HG03159 (cell line): ENCODE data around the gene KSR1.
"Not testable (repeated sequence)": the region's sequence is repeated elsewhere in the genome, so short reads cannot be mapped to it uniquely, and the experiment has no call there.

ENCODE experiments used
- ATAC-seq: cut with Tn5 transposase; IDR thresholded peaks from one replicate; pipeline ENCODE4 v1.9.1; 2021; ENCODE audit warnings: mild to moderate bottlenecking, moderate library complexity; ENCODE audit not compliant: unreplicated experiment

The KSR1 gene

DNA sequence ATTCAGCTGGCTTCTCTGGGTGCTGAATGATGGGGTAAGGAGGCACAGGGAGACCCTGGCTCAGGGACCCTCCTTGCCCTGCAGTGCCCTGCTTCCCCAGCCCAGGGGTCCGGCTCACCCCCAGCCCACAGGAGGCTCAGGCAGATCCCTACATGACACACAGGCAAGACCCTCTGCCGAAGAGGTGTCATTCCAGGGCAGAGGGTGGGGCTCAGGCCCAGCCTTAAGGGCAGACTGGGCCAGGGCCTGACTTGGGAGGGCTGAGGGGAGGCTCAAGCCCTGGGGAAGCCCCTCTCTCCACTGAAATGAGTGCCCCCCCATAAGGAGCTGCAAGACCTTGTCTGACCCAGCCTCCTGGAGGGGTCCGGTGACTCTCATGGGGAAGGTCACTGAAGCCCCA lies 30.3 kb upstream of the KSR1 start:
- no peak for ATAC-seq

DNA sequence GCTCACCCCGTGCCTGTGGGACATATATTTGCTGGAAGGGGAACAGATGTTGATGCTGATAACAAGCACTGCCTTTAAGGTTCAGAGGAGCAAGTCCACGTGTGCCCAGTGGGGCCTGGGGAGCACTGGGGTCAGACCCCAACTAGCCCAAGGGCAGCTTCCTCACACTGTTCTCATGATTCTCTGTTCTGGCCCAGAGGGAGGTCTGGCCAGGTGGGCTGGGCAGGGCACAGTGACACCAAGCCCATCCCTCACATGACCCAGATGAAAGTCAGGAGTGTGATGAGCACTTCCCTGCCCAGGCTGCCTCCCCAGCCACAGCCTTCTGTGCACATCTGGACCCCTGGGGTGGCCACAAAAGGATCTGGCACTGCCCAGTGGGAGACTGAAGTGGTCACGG lies 29.8 kb upstream of the KSR1 start:
- ATAC-seq = not testable (repeated sequence)

DNA sequence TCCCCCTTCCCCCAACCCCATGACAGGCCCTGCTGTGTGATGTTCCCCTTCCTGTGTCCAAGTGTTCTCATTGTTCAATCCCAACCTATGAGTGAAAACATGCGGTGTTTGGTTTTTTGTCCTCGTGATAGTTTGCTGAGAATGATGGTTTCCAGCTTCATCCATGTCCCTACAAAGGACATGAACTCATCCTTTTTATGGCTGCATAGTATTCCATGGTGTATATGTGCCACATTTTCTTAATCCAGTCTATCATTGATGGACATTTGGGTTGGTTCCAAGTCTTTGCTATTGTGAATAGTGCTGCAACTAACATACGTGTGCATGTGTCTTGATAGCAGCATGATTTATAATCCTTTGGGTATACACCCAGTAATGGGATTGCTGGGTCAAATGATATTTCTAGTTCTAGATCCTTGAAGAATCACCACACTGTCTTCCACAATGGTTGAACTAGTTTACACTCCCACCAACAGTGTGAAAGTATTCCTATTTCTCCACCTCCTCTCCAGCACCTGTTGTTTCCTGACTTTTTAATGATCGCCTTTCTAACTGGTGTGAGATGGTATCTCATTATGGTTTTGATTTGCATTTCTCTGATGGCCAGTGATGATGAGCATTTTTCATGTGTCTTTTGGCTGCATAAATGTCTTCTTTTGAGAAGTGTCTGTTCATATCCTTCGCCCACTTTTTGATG lies 28.9 kb upstream of the KSR1 start:
- ATAC-seq = not testable (repeated sequence)

DNA sequence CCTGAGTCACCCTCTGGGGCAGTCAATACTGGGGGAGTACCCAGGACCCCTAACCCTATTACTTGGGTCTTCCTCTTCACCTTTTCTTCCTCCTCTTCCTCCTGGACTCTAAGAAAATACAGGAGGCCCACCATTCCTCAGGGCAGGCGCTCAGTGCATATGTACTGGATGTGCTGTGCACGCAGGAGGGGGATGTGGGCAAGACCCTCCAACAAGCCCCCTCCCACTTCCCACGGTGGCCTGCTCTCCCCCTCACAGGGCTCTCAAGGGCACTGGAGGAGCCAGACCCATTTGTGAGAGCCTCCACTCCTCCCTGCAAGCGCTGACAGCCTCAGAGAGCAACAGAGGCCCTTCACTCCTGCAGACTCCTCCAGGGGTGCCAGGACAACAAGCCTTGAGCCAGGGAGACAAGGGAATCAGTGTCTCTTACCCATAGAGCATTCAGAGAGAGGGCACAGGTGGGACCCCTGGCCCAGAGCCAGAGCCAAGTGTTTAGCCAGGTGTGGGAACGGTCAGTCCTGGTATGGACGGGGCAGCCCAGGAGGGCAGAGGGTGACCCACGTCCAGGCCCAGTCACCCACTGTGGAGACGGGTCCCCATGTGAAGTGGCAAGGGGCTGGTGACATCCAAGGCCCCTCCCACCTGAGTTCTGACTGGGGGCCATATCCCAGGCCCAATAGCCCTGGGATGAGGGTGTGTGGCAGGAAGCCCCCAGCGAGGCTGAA lies 27.3 kb upstream of the KSR1 start:
- ATAC-seq = no peak

DNA sequence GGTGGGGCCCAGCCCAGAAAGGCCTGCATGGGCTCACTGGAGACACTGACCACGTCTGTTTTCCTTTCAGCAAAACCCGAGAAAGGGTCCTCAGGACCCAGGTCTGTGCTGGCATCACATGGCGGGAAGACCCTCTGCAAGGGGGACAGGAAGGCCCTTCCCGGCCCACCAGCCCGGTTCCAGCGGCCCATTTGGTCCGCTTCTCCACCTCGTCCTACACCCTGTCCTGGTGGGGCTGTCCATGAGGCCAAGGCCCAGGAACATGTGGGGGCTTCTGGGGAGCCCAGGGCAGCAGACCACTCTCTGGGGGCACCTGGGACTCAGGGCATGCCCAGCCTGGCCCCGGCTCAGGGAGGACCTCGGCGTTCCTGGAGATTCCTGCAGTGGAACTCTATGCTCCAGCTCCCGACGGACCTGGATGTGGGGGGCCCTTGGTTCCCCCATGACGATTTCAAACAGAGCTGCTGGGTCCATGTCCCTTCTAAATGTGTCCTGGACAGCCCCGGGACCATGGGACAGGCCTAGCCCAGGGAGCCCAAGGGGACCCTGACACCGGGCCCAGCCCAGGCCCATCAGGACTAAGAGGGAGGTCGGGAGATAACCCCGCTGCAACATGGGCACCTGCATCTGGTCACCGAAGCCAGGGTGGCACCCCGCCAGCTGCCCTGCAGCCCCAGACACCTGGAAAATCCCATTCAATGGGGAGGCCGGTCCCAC lies 26.4 kb upstream of the KSR1 start:
- ATAC-seq = no peak

DNA sequence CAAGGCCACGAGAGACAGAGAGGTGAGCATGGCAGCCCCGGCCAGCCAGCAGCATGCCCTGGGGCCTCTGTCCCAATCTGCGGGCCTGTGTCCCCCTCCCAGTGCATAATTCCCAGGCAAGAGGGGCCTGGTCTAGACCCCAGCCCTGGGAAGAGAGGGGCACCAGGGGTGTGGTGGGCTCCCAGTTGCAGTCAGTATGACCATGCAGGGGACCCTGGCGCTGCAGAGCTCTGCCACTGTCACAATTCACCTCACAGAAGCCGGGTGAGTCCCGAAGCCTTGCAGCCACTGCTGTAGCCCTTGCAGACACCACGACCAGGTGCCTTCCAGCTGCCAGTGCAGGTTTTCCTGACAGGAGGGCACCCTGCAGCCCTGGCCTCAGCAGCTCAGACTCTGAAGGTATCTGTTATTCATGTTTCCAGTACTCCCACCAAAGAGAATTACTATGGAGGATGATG lies 25.8 kb upstream of the KSR1 start:
- ATAC-seq = no peak

DNA sequence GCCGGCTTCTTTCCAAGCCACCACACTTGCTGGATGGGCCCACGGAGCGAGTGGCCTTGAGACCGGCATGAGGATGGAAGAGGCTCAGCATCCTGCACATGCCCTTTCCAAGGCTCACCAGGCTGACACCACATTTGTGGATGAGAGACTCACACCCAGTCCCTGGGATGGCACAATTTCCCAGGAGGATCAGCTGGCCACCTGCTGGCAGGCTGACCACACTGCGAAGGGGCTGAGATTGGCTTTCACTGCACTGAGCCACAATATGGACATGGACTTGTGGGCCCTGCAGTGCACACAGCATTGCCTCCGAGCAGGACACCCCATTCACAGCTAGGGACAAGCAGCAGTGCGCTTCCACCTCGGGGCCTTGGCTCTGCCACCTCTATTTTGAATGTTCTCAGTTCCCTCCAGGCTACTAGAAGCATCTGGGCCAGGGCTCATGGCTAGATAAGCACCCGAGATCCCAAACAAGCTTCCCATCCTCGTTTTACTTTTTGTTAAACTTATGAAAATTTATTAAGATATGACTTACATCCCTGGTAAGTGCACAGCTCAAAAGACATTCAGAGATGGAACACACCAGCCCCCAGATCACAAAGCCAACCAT lies 25.3 kb upstream of the KSR1 start:
- no peak for ATAC-seq

DNA sequence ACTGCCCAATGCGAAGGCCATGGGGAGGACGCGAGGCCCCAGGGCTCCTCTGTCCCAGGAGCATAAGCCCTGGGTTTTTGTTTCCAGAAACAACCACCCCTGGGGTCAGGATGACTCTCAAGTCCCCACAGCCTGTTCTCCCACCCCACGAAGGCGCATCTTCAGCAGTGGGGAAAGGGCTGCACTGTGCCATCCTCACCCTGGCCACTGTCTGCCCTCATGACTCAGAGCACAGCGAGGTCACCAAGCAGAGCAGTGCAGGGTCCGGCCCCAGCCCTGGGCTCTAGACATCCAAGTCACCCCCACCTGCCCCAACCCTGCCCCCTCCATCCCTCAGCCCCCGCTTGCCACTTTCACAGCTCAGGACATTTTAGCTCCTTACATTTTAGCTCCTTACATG lies 22.7 kb upstream of the KSR1 start:
- no peak for ATAC-seq

DNA sequence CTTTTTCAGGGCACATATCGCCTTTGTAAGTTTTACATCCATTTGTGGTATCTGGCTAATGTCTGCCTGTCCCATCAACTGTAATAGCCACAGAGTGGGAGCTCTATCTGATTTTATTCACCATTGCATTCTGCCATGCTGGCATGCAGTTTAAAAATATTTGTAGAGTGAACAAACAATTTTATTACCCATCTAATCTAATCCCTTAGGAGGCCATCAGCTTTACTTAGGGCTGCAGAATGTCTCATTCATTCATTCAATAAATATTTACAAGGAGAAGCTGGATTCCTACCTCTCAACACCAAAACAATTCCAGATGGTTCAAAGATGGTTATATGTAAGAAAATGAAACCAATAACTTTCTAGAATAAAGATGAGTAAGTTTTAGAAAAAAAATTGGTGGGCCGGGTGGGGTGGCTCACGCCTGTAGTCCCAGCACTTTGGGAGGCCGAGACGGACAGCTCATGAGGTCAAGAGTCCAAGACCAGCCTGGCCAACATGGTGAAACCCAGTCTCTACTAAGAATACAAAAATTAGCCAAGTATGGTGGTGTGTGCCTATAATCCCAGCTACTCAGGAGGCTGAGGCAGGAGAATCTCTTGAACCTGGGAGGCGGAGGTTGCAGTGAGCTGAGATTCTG lies 20.7 kb upstream of the KSR1 start:
- not testable (repeated sequence) for ATAC-seq

DNA sequence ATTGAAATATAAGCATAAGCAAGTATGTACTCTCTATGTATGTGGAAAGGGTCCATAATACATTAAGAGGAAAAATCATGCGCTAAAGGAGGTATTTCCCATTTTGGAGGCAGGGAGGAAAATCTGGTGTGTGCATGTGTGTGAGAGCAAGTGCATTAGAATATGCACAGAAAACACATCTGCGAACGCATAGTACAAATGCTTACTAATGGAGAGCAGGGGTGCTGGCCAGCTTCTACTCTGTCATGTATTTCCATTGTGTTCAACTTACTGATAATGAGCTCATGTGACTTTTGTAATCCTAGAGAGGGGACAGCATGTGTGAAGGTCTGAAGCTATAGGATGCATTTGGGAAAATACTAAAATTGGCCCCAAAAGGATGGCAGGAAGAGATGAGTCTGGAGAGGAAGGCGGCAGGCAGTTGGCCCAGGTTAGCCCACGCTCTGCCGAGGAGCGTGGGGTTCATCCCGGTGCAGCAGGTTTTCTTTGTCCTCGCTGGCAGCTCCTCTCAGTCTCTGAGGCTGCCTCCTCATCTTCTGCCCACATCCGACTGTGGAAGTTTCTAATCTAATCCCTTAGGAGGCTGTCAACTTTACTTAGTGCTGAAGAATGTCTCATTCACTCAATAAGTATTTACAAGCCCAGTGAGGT lies 17.8 kb upstream of the KSR1 start:
- ATAC-seq = no peak

DNA sequence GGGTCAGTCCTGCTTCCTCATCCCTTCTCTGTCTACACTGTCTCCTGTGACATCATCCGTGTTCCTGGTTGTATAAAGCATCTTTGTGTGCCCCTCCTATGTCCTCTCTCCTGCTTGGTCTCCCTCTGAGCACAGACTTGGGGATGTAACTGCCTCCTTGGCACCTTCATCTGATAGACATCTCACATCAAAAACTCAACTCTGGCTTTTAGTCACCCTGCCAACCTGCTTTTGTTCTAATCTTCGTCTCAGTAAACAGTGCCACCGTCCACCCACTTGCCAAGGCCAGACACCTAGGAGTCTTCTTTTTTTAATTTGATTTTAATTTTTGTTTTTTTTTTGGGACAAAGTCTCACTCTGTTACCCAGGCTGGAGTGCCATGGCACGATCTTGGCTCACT lies 16.9 kb upstream of the KSR1 start:
- no peak for ATAC-seq

DNA sequence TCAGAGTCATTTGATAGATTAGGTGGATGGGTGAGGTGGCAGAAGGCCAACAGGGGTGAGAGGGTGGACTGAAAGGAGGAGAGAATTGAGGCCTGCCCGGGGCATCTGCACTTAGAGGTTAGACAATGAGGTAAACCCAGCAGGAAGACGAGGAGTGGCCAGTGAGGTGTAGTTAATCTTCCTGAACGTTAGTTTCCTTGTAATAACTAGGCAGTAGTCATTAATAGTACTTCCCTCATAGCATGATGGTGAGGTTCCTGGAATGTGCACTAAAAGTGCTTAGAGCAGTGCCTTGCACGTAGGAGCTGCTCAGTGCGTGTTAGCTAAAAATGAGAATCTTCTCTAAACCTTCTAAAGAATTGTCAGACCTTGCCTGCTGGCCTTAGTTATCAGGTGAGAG lies 13.5 kb upstream of the KSR1 start:
- ATAC-seq = no peak

DNA sequence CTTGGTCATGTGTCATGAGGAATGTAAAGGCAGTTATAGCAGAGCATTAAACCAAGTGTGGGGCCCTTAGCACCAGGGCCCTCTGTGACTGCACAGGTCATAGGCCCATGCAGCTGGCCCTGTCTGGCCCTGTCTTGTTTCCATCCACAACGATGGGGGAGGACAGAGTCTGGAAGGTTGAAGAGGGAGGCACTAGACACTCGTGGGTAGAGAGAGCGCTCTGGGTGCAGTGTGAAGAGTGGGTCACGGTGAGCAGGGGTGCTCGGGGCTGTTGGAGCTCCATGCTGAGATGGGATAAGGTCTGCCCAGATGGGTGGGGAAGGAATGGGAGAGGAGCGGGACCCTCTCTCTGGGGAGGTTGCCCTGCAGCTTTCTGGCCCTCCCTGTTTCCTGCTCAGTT lies 12.8 kb upstream of the KSR1 start:
- no peak for ATAC-seq

DNA sequence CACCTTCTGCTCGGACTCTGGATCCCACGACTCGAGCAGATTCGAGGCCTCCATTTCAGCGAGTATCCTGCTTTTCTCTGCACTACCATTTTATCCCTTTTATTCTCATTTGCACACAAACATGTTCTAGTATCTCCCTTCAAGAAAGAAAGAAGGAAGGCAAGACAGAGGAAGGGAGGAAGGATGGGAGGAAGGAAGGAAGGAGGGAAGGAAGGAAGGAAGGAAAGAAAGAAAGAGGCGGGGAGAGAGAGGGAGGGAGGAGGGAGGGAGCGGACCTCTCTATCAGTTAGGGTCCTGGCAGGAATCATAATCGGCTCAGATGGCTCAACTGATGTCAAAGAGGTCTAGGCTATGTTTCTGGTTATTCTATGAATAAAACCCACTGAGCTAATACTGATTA lies 10.3 kb upstream of the KSR1 start:
- no peak for ATAC-seq

DNA sequence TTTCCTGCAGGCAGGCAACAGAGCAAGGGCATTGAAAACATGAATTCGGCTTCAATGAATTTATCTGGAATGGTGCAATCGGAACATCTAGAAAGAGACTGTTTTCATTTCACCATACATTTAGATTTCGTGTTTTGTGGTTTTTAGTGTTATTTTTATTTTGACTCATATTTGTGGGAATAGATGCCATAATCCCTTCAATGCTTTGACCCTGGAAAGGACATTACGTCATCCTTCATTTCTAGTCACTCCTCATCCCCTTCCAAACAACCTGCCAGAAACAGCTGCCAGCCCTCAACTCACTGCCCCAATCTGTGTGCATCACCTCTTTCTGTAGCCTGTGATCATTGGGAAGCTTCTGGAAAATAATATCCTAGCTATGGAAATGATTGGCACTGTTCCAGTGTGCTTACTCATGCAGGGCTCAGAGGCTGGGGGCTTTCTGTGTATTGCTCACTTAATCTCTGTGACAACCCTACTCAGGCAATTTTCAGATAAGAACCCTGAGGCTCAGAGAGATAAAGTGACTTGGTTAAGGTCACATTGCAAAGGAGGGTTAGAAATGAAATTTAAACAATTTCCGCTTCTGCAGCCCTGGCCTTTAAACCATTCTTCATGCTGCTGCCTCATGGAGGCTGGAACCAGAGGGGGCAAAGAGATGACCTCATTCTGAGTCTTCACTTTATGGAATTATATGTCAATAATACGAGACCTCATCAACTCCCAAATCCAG lies 9.5 kb upstream of the KSR1 start:
- ATAC-seq = no peak

DNA sequence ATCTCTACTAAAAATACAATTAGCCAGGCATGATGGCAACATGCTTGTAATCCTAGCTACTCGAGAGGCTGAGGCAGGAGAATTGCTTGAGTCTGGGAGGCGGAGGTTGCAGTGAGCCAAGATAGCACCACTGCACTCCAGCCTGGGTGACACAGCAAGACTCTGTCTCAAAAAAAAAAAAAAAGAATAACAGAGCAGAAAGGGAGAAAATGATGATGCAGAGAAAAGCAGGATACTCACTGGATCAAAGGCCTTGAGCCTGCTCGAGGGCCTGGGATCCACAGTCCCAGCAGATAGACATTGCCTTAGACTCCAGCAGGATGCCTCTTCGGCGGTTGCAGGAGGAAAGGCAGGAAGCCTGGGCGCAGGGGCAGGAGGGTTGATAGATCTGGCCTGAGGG lies 7.7 kb upstream of the KSR1 start:
- ATAC-seq = not testable (repeated sequence)

DNA sequence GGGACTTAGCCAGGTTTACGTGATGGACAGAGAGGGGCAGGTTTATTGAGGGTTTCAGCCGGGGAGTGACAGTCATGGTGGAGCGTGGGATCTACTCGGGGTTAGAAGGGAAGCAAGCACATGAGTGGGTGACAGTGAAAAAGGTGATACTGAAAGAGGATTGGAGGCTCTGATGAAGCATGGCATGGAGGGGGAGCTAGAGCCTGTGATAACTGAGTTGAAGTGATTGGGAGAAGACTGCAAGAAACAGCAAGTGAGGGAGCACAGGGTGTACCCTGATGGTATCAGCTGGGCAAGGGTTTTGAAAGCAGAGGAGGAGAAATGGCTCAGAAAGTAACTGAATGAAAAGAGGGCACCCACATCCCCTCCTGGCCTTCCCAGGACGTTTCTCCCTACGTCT lies 6.7 kb upstream of the KSR1 start:
- ATAC-seq = no peak

DNA sequence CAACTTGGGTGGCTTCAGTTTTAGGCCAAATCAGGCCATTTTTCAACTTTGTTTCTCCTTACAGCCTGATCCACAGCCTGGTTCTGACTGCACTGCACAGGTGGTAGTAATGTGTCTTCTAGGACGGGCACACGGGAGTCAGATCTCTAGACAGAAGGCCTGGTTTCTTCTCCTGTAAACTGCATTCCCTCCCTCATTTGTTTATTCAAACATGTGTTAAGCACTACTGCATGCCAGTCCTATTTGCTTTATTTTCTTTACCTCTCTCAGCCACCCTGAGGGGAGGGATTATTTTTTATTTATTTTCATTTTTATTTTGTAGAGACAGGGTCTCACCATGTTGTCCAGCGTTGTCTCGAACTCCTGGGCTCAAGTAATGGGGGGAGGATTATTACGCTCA lies 6.3 kb upstream of the KSR1 start:
- no peak for ATAC-seq

DNA sequence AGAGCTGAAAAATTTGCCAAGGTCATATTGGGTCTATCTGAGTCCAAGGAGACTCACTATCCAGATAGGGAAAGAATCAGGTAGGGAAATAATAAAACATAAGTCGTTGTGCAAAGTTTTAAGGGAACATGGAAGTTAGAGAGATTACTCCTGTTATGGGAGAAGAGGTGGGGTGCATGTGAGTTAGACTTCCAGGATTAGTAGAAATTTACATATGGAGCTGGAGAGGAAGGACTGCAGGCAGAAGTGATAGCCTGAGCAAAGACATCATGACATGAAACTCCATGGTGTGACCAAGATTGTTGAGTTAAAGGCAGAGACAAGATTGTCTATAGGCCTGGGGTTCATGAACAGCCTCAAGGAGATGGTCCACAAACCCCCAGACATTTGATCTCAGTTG lies 5.8 kb upstream of the KSR1 start:
- no peak for ATAC-seq

DNA sequence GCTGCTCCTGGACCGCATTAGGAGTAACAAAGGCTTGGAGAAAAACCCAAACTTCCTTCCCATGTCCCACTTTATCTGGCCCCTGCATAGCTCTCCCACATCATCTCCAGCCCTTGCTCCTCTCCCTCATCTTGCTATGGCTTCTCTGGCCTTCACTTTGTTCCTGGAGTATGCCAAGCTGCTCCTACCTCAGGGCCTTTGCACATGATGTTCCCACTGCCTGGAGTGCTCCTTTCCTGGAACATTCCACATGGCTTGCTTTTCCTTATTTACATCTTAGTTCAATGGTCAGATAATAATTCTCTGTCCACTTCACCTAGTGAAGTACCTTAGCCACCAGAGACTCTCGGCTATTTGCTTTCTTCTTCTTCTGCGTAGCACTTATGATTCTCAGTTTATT lies 4.3 kb upstream of the KSR1 start:
- no peak for ATAC-seq
